HepG2 (cell line): ENCODE results near the gene RASSF6. TPM values are rescaled to one million over a fixed set of nuclear protein-coding genes. Genes with fewer than 3 reads are reported as not detected.

Experiments used
- CREM ChIP-seq, 2 experiments: sonication (generic) in 1 of 2; formaldehyde crosslinking in 1 of 2; IDR thresholded peaks; 2 replicates each; pipeline versions ENCODE4 v1.4.0 to v1.6.1; 2016 to 2020; ENCODE audit warnings: antibody characterized with exemption in 1 of 2, mild to moderate bottlenecking in 1 of 2, missing genetic modification reagents in 1 of 2
- EEA1 ChIP-seq: sonication (generic); formaldehyde crosslinking; IDR thresholded peaks from 2 replicates; pipeline ENCODE4 v1.5.1; 2020; ENCODE audit warnings: mild to moderate bottlenecking, missing genetic modification reagents, borderline replicate concordance
- FIP1L1 ChIP-seq: fragments of 200-400 bp; formaldehyde crosslinking; IDR thresholded peaks from 2 replicates; pipeline ENCODE4 v1.6.1; 2018; ENCODE audit warnings: low read depth, mild to moderate bottlenecking, low read length, moderate library complexity, borderline replicate concordance; ENCODE audit not compliant: insufficient read depth
- KMT2A ChIP-seq: sonication (generic); formaldehyde crosslinking; IDR thresholded peaks from 2 replicates; pipeline ENCODE4 v1.4.0; 2020; ENCODE audit warnings: missing genetic modification reagents
- KMT2B ChIP-seq: IDR thresholded peaks from 2 replicates; pipeline ENCODE4 v1.6.1; 2016; ENCODE audit warnings: missing genetic modification reagents, missing compliant biosample characterization
- MTF2 ChIP-seq: sonication (generic); formaldehyde crosslinking; IDR thresholded peaks from 2 replicates; pipeline ENCODE4 v1.5.0; 2020; ENCODE audit warnings: missing genetic modification reagents, borderline replicate concordance
- PAF1 ChIP-seq: IDR thresholded peaks from 2 replicates; pipeline ENCODE4 v1.6.1; 2016; ENCODE audit warnings: missing genetic modification reagents, missing compliant biosample characterization
- SALL1 ChIP-seq: sonication (generic); formaldehyde crosslinking; IDR thresholded peaks from 2 replicates; pipeline ENCODE4 v1.8.0; 2022; ENCODE audit warnings: mild to moderate bottlenecking, missing genetic modification reagents
- SMAD1 ChIP-seq: sonication (generic); formaldehyde crosslinking; IDR thresholded peaks from 2 replicates; pipeline ENCODE4 v1.4.0; 2020; ENCODE audit warnings: missing genetic modification reagents, low read depth, mild to moderate bottlenecking, borderline replicate concordance
- STAG1 ChIP-seq: sonication (generic); formaldehyde crosslinking; IDR thresholded peaks from 2 replicates; pipeline ENCODE4 v1.4.0; 2020; ENCODE audit warnings: missing genetic modification reagents
- ZBTB3 ChIP-seq: sonication (generic); formaldehyde crosslinking; IDR thresholded peaks from 2 replicates; pipeline ENCODE4 v1.4.0; 2020; ENCODE audit warnings: low read depth, mild to moderate bottlenecking, moderate library complexity, missing genetic modification reagents, borderline replicate concordance
- ZNF30 ChIP-seq: sonication (generic); formaldehyde crosslinking; IDR thresholded peaks from 2 replicates; pipeline ENCODE4 v1.5.0; 2020; ENCODE audit warnings: mild to moderate bottlenecking, missing genetic modification reagents
- ZNF33A ChIP-seq: sonication (generic); formaldehyde crosslinking; IDR thresholded peaks from 2 replicates; pipeline ENCODE4 v1.5.1; 2020; ENCODE audit warnings: missing genetic modification reagents, mild to moderate bottlenecking, moderate library complexity, borderline replicate concordance
- ZNF432 ChIP-seq: sonication (generic); formaldehyde crosslinking; IDR thresholded peaks from 2 replicates; pipeline ENCODE4 v1.5.0; 2020; ENCODE audit warnings: missing genetic modification reagents, mild to moderate bottlenecking, borderline replicate concordance
- ZNF530 ChIP-seq: sonication (generic); formaldehyde crosslinking; IDR thresholded peaks from 2 replicates; pipeline ENCODE4 v1.5.0; 2020; ENCODE audit warnings: low read depth, mild to moderate bottlenecking, missing genetic modification reagents
- ZNF556 ChIP-seq: sonication (generic); formaldehyde crosslinking; IDR thresholded peaks from 2 replicates; pipeline ENCODE4 v1.4.0; 2020; ENCODE audit warnings: mild to moderate bottlenecking, missing genetic modification reagents, borderline replicate concordance
- ZNF703 ChIP-seq: sonication (generic); formaldehyde crosslinking; IDR thresholded peaks from 2 replicates; pipeline ENCODE4 v1.5.1; 2020; ENCODE audit warnings: missing genetic modification reagents, mild to moderate bottlenecking, moderate library complexity, borderline replicate concordance
- polyA plus RNA-seq, 8 experiments: library from polyadenylated mRNA; depleted of rRNA in 3 of 8; stranded (reverse) in 7 of 8; unstranded in 1 of 8; fragments of >200 nt; fragmentation: Illumina TruSeq in 4 of 8; extraction: Trizol in 4 of 8; gene quantifications; 2 replicates each; pipeline versions ENCODE4 v1.2.1 to v1.2.3, GENCODE V29; 2011 to 2016; ENCODE audit warnings: low read depth in 4 of 8, missing spikeins in 1 of 8, mixed read lengths in 1 of 8; ENCODE audit not compliant: insufficient read depth in 1 of 8
- total RNA-seq, 5 experiments: library from RNA; depleted of rRNA; stranded (reverse); fragments of >200 nt; fragmentation: Illumina TruSeq; extraction: Trizol; gene quantifications; 2 replicates each; pipeline ENCODE4 v1.2.3, GENCODE V29; 2016; ENCODE audit warnings: low read depth in 1 of 5
- TF ChIP-seq, protein P1 (sequence below): sonication (generic); formaldehyde crosslinking; IDR thresholded peaks from 2 replicates; pipeline ENCODE4 v1.5.1; 2020; ENCODE audit warnings: mild to moderate bottlenecking, missing genetic modification reagents
- TF ChIP-seq, protein P2 (sequence below): sonication (generic); formaldehyde crosslinking; IDR thresholded peaks from 2 replicates; pipeline ENCODE4 v1.5.0; 2020; ENCODE audit warnings: mild to moderate bottlenecking, missing genetic modification reagents, moderate library complexity
- TF ChIP-seq, protein P3 (sequence below): sonication (generic); formaldehyde crosslinking; conservative IDR thresholded peaks from 2 replicates; pipeline ENCODE4 v1.8.0; 2022; ENCODE audit warnings: missing genetic modification reagents
- TF ChIP-seq, protein P4 (sequence below): sonication (generic); formaldehyde crosslinking; conservative IDR thresholded peaks from 2 replicates; pipeline ENCODE4 v1.8.0; 2022; ENCODE audit warnings: low read depth, missing genetic modification reagents

RASSF6 gene
- total and polyA plus RNA-seq, 2 of the 13 experiments (the other 11 are each of a cell fraction or from before 2014, with no cell fraction given): 0.03 to 0.11 TPM

DNA sequence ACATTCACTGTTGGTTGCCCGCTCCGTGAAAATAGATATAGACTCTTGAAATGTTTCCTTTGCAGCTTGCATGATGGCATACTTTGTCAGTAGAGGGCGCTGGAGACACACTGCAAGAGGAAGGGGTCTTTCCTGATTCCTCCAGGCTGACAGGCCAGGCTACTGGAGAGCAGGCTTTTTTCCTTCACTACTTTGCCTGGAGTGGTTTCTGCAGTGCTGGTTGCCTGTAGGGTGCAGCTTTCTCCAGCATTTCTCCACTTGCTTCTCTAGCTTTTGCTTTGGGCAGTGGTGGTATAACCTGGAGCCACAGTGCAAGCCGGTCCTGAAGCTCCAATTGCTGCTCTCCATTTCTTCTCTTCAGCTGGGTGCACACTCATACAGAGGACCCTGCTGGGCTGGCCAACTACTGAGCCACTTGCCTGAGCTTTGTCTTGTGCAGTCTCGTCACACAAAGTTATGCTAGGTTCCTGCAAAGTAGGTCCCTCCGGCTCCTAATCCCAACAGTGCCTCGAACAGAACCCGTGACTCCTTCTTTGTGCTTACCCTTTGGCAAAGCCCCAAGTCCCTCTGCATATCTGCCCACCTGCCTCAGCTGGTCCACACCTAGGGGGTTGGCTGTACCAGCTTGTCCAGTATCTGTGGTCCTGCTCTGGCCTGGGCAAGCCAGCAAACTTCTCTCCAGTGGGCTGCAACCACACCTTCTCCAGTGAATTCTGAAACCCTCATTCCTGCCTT, 46.3 kb downstream of the RASSF6 start (continued):
- no peak for TF ChIP-seq MTF2 (CRISPR knock-in tag)
- TF ChIP-seq ZNF432: no peak
- TF ChIP-seq, protein P1, sequence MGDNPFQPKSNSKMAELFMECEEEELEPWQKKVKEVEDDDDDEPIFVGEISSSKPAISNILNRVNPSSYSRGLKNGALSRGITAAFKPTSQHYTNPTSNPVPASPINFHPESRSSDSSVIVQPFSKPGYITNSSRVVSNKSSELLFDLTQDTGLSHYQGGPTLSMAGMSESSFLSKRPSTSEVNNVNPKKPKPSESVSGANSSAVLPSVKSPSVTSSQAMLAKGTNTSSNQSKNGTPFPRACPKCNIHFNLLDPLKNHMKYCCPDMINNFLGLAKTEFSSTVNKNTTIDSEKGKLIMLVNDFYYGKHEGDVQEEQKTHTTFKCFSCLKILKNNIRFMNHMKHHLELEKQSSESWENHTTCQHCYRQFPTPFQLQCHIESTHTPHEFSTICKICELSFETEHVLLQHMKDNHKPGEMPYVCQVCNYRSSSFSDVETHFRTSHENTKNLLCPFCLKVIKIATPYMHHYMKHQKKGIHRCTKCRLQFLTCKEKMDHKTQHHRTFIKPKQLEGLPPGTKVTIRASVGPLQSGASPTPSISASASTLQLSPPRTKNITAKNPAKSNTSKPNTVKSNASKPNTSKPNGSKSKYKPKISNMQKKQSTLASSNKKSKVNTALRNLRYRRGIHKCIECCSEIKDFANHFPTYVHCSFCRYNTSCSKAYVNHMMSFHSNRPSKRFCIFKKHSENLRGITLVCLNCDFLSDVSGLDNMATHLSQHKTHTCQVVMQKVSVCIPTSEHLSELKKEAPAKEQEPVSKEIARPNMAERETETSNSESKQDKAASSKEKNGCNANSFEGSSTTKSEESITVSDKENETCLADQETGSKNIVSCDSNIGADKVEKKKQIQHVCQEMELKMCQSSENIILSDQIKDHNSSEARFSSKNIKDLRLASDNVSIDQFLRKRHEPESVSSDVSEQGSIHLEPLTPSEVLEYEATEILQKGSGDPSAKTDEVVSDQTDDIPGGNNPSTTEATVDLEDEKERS (CRISPR knock-in tag): no peak
- no peak for TF ChIP-seq ZBTB3 (CRISPR knock-in tag)
- peak; percentile 95 for TF ChIP-seq STAG1 (CRISPR knock-in tag)
- TF ChIP-seq ZNF703: no peak
- TF ChIP-seq ZNF530 (CRISPR knock-in tag): no peak
- TF ChIP-seq SALL1: 0 out of 2 replicates have a peak, but pooled peaks have one; percentile 10
- no peak for TF ChIP-seq SMAD1 (CRISPR knock-in tag)
- TF ChIP-seq, protein P2, sequence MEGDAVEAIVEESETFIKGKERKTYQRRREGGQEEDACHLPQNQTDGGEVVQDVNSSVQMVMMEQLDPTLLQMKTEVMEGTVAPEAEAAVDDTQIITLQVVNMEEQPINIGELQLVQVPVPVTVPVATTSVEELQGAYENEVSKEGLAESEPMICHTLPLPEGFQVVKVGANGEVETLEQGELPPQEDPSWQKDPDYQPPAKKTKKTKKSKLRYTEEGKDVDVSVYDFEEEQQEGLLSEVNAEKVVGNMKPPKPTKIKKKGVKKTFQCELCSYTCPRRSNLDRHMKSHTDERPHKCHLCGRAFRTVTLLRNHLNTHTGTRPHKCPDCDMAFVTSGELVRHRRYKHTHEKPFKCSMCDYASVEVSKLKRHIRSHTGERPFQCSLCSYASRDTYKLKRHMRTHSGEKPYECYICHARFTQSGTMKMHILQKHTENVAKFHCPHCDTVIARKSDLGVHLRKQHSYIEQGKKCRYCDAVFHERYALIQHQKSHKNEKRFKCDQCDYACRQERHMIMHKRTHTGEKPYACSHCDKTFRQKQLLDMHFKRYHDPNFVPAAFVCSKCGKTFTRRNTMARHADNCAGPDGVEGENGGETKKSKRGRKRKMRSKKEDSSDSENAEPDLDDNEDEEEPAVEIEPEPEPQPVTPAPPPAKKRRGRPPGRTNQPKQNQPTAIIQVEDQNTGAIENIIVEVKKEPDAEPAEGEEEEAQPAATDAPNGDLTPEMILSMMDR: peak; percentile 92
- TF ChIP-seq, protein P3, sequence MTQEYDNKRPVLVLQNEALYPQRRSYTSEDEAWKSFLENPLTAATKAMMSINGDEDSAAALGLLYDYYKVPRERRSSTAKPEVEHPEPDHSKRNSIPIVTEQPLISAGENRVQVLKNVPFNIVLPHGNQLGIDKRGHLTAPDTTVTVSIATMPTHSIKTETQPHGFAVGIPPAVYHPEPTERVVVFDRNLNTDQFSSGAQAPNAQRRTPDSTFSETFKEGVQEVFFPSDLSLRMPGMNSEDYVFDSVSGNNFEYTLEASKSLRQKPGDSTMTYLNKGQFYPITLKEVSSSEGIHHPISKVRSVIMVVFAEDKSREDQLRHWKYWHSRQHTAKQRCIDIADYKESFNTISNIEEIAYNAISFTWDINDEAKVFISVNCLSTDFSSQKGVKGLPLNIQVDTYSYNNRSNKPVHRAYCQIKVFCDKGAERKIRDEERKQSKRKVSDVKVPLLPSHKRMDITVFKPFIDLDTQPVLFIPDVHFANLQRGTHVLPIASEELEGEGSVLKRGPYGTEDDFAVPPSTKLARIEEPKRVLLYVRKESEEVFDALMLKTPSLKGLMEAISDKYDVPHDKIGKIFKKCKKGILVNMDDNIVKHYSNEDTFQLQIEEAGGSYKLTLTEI (CRISPR knock-in tag): no peak
- TF ChIP-seq, protein P4, sequence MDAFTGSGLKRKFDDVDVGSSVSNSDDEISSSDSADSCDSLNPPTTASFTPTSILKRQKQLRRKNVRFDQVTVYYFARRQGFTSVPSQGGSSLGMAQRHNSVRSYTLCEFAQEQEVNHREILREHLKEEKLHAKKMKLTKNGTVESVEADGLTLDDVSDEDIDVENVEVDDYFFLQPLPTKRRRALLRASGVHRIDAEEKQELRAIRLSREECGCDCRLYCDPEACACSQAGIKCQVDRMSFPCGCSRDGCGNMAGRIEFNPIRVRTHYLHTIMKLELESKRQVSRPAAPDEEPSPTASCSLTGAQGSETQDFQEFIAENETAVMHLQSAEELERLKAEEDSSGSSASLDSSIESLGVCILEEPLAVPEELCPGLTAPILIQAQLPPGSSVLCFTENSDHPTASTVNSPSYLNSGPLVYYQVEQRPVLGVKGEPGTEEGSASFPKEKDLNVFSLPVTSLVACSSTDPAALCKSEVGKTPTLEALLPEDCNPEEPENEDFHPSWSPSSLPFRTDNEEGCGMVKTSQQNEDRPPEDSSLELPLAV (CRISPR knock-in tag): no peak
- no peak for TF ChIP-seq ZNF556 (CRISPR knock-in tag)
- TF ChIP-seq FIP1L1: no peak
- no peak for TF ChIP-seq ZNF33A (CRISPR knock-in tag)
- TF ChIP-seq EEA1: no peak
- TF ChIP-seq KMT2A: no peak
- no peak for TF ChIP-seq PAF1 (CRISPR knock-in tag)
- TF ChIP-seq CREM (IDR thresholded peaks at IDR 0.05): no peak
- TF ChIP-seq CREM (CRISPR knock-in tag; IDR thresholded peaks at IDR 0.05): no peak
- TF ChIP-seq ZNF30 (CRISPR knock-in tag): no peak
- TF ChIP-seq KMT2B (CRISPR knock-in tag): no peak
